Kidney (tissue), 14 donors: ENCODE data around the gene SLC3A2. TPM values are rescaled to one million over a fixed set of nuclear protein-coding genes. Genes with fewer than 3 reads are reported as not detected.
"Not testable (repeated sequence)": the region's sequence is repeated elsewhere in the genome, so short reads cannot be mapped to it uniquely, and the experiment has no call there.

Experiments used
- DNase-seq, 5 donors: peaks; one replicate each; pipeline ENCODE4 v3.0.0-alpha.2; 2013 to 2020
- FAIRE-seq: peaks from 2 replicates; lab custom pipeline; 2012; peaks lifted over from hg19 to GRCh38; lab: Jason Lieb, UNC
- H3K27ac ChIP-seq, 2 donors: one replicate each; pipeline ENCODE4 v1.7.0; 2013; ENCODE audit warnings: low read depth in 2 of 2, low read length in 2 of 2, inconsistent platforms in 1 of 2
- H3K27me3 ChIP-seq: one replicate; pipeline ENCODE4 v1.7.1; 2013; ENCODE audit warnings: low read length, inconsistent platforms; ENCODE audit not compliant: control insufficient read depth, insufficient read depth
- H3K36me3 ChIP-seq, 3 donors: one replicate each; pipeline versions ENCODE4 v1.7.0 to v1.7.1; 2013; ENCODE audit warnings: low read length in 3 of 3, control low read depth in 1 of 3, inconsistent platforms in 1 of 3; ENCODE audit not compliant: insufficient read depth in 3 of 3, control insufficient read depth in 2 of 3
- H3K4me1 ChIP-seq, 3 donors: one replicate each; pipeline versions ENCODE4 v1.7.0 to v1.7.1; 2013; ENCODE audit warnings: low read length in 3 of 3, inconsistent platforms in 1 of 3, low read depth in 1 of 3; ENCODE audit not compliant: control insufficient read depth in 2 of 3, insufficient read depth in 2 of 3
- H3K4me3 ChIP-seq, 3 donors: one replicate each; pipeline versions ENCODE4 v1.7.0 to v1.8.1; 2013; ENCODE audit warnings: low read length in 3 of 3, control low read depth in 1 of 3, inconsistent platforms in 1 of 3
- H3K9ac ChIP-seq, 3 donors: one replicate each; pipeline versions ENCODE4 v1.7.0 to v1.7.1; 2013; ENCODE audit warnings: low read length in 3 of 3, control low read depth in 1 of 3, inconsistent platforms in 1 of 3
- H3K9me3 ChIP-seq, 3 donors: one replicate each; pipeline versions ENCODE4 v1.7.0 to v1.7.1; 2013; ENCODE audit warnings: low read length in 3 of 3, control low read depth in 1 of 3, inconsistent platforms in 1 of 3; ENCODE audit not compliant: control insufficient read depth in 2 of 3, insufficient read depth in 1 of 3
- CTCF ChIP-seq: IDR thresholded peaks from 3 replicates; pipeline ENCODE4 v1.5.1; 2012; ENCODE audit warnings: mild to moderate bottlenecking, moderate library complexity, borderline replicate concordance; ENCODE audit not compliant: insufficient read depth; ENCODE audit errors: extremely low read depth
- intact Hi-C: fragments of 100-400 bp; cut with DNase I; formaldehyde crosslinking; loops from one replicate; pipeline ENCODE4 v1.11.1; 2022
- polyA plus RNA-seq: library from polyadenylated mRNA; stranded (reverse); fragments of 350-450 nt; fragmentation: Illumina TruSeq; extraction: RNeasy Lipid Tissue Mini Kit (QIAGEN cat#74804); gene quantifications from one replicate; pipeline ENCODE4 v1.2.3, GENCODE V29; 2014; ENCODE audit warnings: low read depth, low replicate concordance; ENCODE audit not compliant: insufficient read depth
- total RNA-seq: library from RNA; stranded (reverse); fragmentation: NEBNext Ultra II Directional; extraction: Animal tissue kit (Norgen Biotek cat#: 25700); gene quantifications from one replicate; pipeline ENCODE4 v1.2.1, GENCODE V29; 2021
- donor health status: control.
- donor health status: control.
- donor health status: control.
- donor health status: control.
- donor health status: control.
- donor health status: DM: yes; HTN: yes; CAD: no.
- donor health status: Normal renal cell carcinoma (clear cell type).

The SLC3A2 gene
- total and polyA plus RNA-seq, 2 donors from 2014 or later = 203 to 299 TPM

GRCh38 chr11:62856333-62856895, 24.3 kb upstream of the SLC3A2 start:
- intact Hi-C loops = no loop called here
- Histone ChIP-seq H3K9ac (peak overlapping the region; percentile 42 to 94 (median 88)), H3K9me3 (no peaks in the 10 kb centered on the region), H3K4me3 (peak overlapping the region; percentile 89 to 96 (median 89)), H3K27ac (peak overlapping the region in 1 of 2 donors; percentile 3), H3K36me3 (peaks cover 18 to 26% (median 18%) of the 10 kb centered on the region in 3 donors), H3K27me3 (no peaks in the 10 kb centered on the region), H3K4me1 (peaks cover 7 to 22% (median 9%) of the 10 kb centered on the region in 3 donors)
- FAIRE-seq = no peak
- no peak for DNase-seq
- no peak for TF ChIP-seq CTCF

- no peak overlapping the region for H3K27ac ChIP-seq
- FAIRE-seq (no peak), DNase-seq (no peak)
- no peak overlapping the region for H3K4me3 ChIP-seq
- H3K36me3 ChIP-seq = peaks cover 11 to 15% (median 13%) of the 10 kb centered on the region in 3 donors
- no peak for TF ChIP-seq CTCF
- no peak overlapping the region for H3K9ac ChIP-seq
- peaks cover 7 to 22% (median 9%) of the 10 kb centered on the region in 3 donors for H3K4me1 ChIP-seq
- intact Hi-C loops = no loop called here
- no peaks in the 10 kb centered on the region for H3K27me3 ChIP-seq
- H3K9me3 ChIP-seq = no peaks in the 10 kb centered on the region
Measured at GRCh38 chr11:62857541-62857982, 23.1 kb upstream of the SLC3A2 start.

GRCh38 chr11:62858201-62858600, 22.5 kb upstream of the SLC3A2 start:
- Histone ChIP-seq H3K27ac (no peak overlapping the region), H3K4me1 (peaks cover 7 to 22% (median 9%) of the 10 kb centered on the region in 3 donors), H3K36me3 (peaks cover 8 to 11% (median 9%) of the 10 kb centered on the region in 3 donors), H3K9me3 (no peaks in the 10 kb centered on the region), H3K4me3 (no peak overlapping the region), H3K9ac (no peak overlapping the region), H3K27me3 (no peaks in the 10 kb centered on the region)
- FAIRE-seq (no peak), DNase-seq (peak in 1 of 5 donors; percentile 24)
- intact Hi-C loops = no loop called here
- TF ChIP-seq CTCF = no peak

- FAIRE-seq, H3K4me3 ChIP-seq, H3K36me3 ChIP-seq, intact Hi-C loops, H3K27me3 ChIP-seq, H3K27ac ChIP-seq, H3K9me3 ChIP-seq, H3K9ac ChIP-seq: not testable (repeated sequence)
- H3K4me1 ChIP-seq = peaks cover 0 to 13% (median 4%) of the 10 kb centered on the region in 3 donors
- peak in 1 of 5 donors; percentile 10 for DNase-seq
Measured at GRCh38 chr11:62859281-62859703, 21.4 kb upstream of the SLC3A2 start.
